Common myeloid progenitor, CD34-positive (primary cell): ENCODE results near the gene SLC2A9.

Experiments used
- CTCF ChIA-PET: fragments of 350-600 bp; sonication (Branson Sonifier 250); formaldehyde crosslinking; loops from one replicate; lab custom pipeline; 2021; ENCODE audit warnings: antibody characterized with exemption; lab: Charles Lee
- POLR2A ChIA-PET: fragments of 350-600 bp; sonication (Branson Sonifier 250); formaldehyde crosslinking; loops from one replicate; lab custom pipeline; 2021; ENCODE audit warnings: antibody characterized with exemption; lab: Charles Lee
- DNase-seq, 3 donors: peaks; one replicate each; pipeline versions ENCODE4 v3.0.0 to v3.0.0-alpha.2; 2013
- H3K27ac ChIP-seq, 2 experiments: 1 replicate in 1 of 2; 2 replicates in 1 of 2; pipeline ENCODE4 v1.7.0; 2013; ENCODE audit warnings: inconsistent platforms in 2 of 2, low read length in 2 of 2, mild to moderate bottlenecking in 2 of 2, low read depth in 1 of 2, moderate library complexity in 1 of 2; ENCODE audit not compliant: severe bottlenecking in 2 of 2, insufficient read depth in 1 of 2, poor library complexity in 1 of 2
- H3K27me3 ChIP-seq, 5 experiments: replicated peaks in 2 of 5; 1 replicate in 3 of 5; 2 replicates in 2 of 5; pipeline versions ENCODE4 v1.6.1 to v1.7.0; 2013; ENCODE audit warnings: low read length in 4 of 5, mild to moderate bottlenecking in 2 of 5, moderate library complexity in 2 of 5, inconsistent platforms in 1 of 5; ENCODE audit not compliant: insufficient read depth in 5 of 5, control insufficient read depth in 4 of 5
- H3K36me3 ChIP-seq, 4 experiments: 1 replicate in 2 of 4; 2 replicates in 2 of 4; pipeline versions ENCODE4 v1.6.1 to v1.7.0; 2013; ENCODE audit warnings: low read length in 3 of 4, control low read depth in 1 of 4, mild to moderate bottlenecking in 1 of 4; ENCODE audit not compliant: control insufficient read depth in 4 of 4, insufficient read depth in 4 of 4
- H3K4me1 ChIP-seq, 4 experiments: 1 replicate in 3 of 4; 2 replicates in 1 of 4; pipeline versions ENCODE4 v1.6.1 to v1.7.1; 2013; ENCODE audit warnings: low read length in 3 of 4, mild to moderate bottlenecking in 3 of 4, control low read depth in 1 of 4, inconsistent platforms in 1 of 4, moderate library complexity in 1 of 4; ENCODE audit not compliant: control insufficient read depth in 4 of 4, insufficient read depth in 4 of 4; ENCODE audit errors: control extremely low read depth in 1 of 4
- H3K4me3 ChIP-seq, 7 experiments: 1 replicate in 4 of 7; 2 replicates in 3 of 7; pipeline versions ENCODE4 v1.5.1 to v1.7.0; 2013; ENCODE audit warnings: mild to moderate bottlenecking in 7 of 7, low read length in 6 of 7, moderate library complexity in 6 of 7, inconsistent platforms in 2 of 7, low read depth in 2 of 7, control low read depth in 1 of 7; ENCODE audit not compliant: insufficient read depth in 4 of 7, control insufficient read depth in 1 of 7; ENCODE audit errors: extremely low read depth in 1 of 7
- H3K9me3 ChIP-seq, 5 experiments: 1 replicate in 4 of 5; 2 replicates in 1 of 5; pipeline versions ENCODE4 v1.6.1 to v1.7.1; 2013; ENCODE audit warnings: low read length in 4 of 5, mild to moderate bottlenecking in 2 of 5, inconsistent platforms in 1 of 5, low read depth in 1 of 5, moderate library complexity in 1 of 5; ENCODE audit not compliant: control insufficient read depth in 4 of 5, insufficient read depth in 2 of 5; ENCODE audit errors: control extremely low read depth in 1 of 5
- WGBS: methylation state at CpG from one replicate; pipeline ENCODE4 v1.1.5; 2013; ENCODE audit not compliant: insufficient coverage; 5-methylcytosine and 5-hydroxymethylcytosine counted together

Gene SLC2A9

GRCh38 chr4:9820343-9820742 is 201.0 kb downstream of the SLC2A9 start:
- Histone ChIP-seq H3K4me1 (peaks cover 0 to 7% (median 6%) of the 10 kb centered on the region in 4 experiments), H3K9me3 (peaks cover 0 to 7% (median 0%) of the 10 kb centered on the region in 5 experiments), H3K36me3 (no peaks in the 10 kb centered on the region), H3K27me3 (no peaks in the 10 kb centered on the region), H3K4me3 (no peak overlapping the region), H3K27ac (no peak overlapping the region)
- 0% methylated on average over 1 of the region's 5 CpGs for WGBS
- CTCF ChIA-PET = no interaction called here
- POLR2A ChIA-PET = no interaction called here
- DNase-seq = no peak

DNA sequence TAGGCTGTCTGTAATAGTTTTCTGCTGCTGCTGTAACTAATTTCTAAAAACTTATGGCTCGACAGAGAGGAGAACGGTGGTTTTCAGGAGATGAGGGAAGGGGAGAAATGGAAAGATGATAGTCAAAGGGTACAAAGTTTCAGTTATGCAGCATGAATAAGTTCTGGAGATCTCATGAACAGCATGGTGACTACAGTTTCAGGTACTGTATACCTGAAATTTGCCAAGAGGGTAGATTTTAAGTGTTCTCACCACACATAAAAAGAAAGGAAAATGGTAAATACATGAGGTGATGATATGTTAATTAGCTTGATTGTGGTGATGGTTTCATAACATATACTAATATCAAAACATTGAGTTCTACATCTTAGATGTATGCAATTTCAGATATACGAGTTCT is 205.0 kb downstream of the SLC2A9 start:
- Histone ChIP-seq H3K4me3 (no peak overlapping the region), H3K4me1 (peaks cover 0 to 2% (median 0%) of the 10 kb centered on the region in 4 experiments), H3K27ac (no peak overlapping the region), H3K9me3 (peaks cover 0 to 7% (median 0%) of the 10 kb centered on the region in 5 experiments), H3K27me3 (no peaks in the 10 kb centered on the region), H3K36me3 (no peaks in the 10 kb centered on the region)
- DNase-seq = no peak
- ChIA-PET CTCF (no interaction called here), POLR2A (no interaction called here)
- 100% methylated on average over 2 of the region's 3 CpGs for WGBS

DNA sequence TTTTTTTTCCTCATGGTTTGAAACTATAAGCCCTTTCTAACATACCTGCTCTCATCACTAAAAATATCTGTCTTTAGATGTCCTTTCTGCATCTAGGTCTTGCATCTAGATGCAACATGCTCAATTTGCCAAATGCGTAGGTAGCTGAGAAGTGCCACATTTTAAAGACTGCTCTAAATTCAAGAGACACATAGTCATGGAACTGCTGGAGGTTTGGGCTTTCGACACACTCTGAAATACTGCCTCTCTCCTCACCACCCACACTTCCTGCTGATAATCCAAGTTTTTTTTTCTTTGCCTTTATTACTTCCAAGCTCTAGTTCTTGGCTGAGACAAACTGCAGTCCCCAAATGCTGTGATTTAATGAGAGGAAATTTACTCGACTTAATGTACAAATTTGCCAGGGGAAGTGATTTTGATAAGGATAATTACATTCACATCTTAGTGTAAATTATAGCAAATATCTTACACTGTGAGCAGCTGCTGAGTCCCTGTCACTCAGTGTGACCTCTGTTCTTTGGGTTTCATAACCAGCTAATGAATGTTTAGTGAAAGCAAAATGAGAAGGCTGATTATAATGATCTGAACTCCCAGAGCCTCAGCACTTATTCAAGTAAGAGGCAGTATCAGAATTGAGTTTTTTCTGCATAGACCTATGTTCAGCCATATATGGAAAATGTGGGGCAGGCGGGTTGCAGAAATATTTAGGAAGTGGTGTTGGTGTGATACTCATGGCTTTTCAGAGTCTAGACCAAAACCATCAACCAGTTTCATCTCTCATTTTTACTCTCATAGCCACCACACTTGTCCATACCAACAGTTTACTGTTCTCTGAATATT is 208.6 kb downstream of the SLC2A9 start:
- WGBS = 100% methylated on average over 1 of the region's 4 CpGs
- Histone ChIP-seq H3K9me3 (no peaks in the 10 kb centered on the region), H3K27ac (no peak overlapping the region), H3K4me1 (peaks cover 0 to 2% (median 0%) of the 10 kb centered on the region in 4 experiments), H3K27me3 (no peaks in the 10 kb centered on the region), H3K4me3 (no peak overlapping the region), H3K36me3 (no peaks in the 10 kb centered on the region)
- ChIA-PET CTCF (no interaction called here), POLR2A (interaction anchor here (0.6 kb wide), 1 partner anchor 12 kb away, joined by 4 read pairs; no protein-coding TSS in a partner anchor)
- no peak for DNase-seq

DNA sequence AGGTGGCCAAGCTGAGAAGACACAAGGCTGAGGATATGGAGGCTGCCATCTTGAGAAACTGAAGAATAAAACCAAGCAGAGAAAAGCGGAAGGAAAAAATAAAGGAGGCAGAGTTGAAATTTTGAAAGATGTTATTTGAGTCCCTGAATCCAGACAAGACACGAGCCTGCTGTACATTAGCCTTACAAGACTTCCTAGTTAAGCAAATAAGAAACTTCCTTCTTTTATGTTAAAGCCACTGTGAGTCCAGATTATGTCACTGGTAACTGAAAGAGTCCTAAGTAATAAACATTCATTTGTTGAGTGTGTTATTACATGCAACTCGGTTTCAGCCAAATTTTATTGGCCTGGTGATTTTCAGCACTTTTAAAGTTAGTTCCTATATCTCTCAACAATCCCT is 209.5 kb downstream of the SLC2A9 start:
- ChIA-PET CTCF (no interaction called here), POLR2A (no interaction called here)
- H3K4me3 ChIP-seq = no peak overlapping the region
- no peaks in the 10 kb centered on the region for H3K27me3 ChIP-seq
- no peaks in the 10 kb centered on the region for H3K36me3 ChIP-seq
- H3K27ac ChIP-seq = no peak overlapping the region
- 100% methylated on average over 1 of the region's 3 CpGs for WGBS
- H3K4me1 ChIP-seq = peaks cover 0 to 2% (median 0%) of the 10 kb centered on the region in 4 experiments
- no peaks in the 10 kb centered on the region for H3K9me3 ChIP-seq
- DNase-seq = no peak

DNA sequence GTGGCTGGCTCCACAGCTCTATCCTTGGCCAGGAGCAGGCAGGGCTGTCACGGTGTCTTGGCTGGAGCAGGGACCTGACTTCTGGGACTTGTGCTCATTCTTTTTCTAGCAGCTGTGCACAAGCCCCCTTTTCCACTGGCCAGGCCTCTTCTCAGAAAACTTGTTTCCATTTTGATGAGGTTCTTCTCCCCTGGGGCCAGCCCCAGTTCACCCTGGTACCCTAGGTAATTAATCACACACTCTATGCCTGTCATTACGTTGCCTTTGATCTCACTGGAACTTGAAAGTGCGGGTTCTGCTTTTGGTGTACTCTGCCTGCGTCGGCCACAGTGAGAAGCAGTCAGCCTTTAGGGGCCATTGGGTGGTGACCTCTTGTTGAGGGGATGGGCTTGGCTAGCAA is 213.2 kb downstream of the SLC2A9 start:
- Histone ChIP-seq H3K4me3 (no peak overlapping the region), H3K36me3 (no peaks in the 10 kb centered on the region), H3K9me3 (no peaks in the 10 kb centered on the region), H3K4me1 (peaks cover 0 to 1% (median 0%) of the 10 kb centered on the region in 4 experiments), H3K27me3 (no peaks in the 10 kb centered on the region), H3K27ac (no peak overlapping the region)
- POLR2A ChIA-PET = no interaction called here
- no peak for DNase-seq
- WGBS = 86% methylated on average over 1 of the region's 5 CpGs
- CTCF ChIA-PET = no interaction called here

GRCh38 chr4:9804918-9805317 is 216.4 kb downstream of the SLC2A9 start:
- no peak for DNase-seq
- 90% methylated on average over 5 of the region's 5 CpGs for WGBS
- no peak overlapping the region for H3K27ac ChIP-seq
- POLR2A ChIA-PET = no interaction called here
- CTCF ChIA-PET = no interaction called here
- no peak overlapping the region for H3K4me3 ChIP-seq
- no peaks in the 10 kb centered on the region for H3K36me3 ChIP-seq
- no peaks in the 10 kb centered on the region for H3K4me1 ChIP-seq
- H3K9me3 ChIP-seq = no peaks in the 10 kb centered on the region
- H3K27me3 ChIP-seq = peaks cover 0 to 4% (median 0%) of the 10 kb centered on the region in 5 experiments

- no peak for DNase-seq
- Histone ChIP-seq H3K27ac (no peak overlapping the region), H3K4me3 (no peak overlapping the region), H3K4me1 (no peaks in the 10 kb centered on the region), H3K27me3 (peaks cover 0 to 6% (median 0%) of the 10 kb centered on the region in 5 experiments), H3K36me3 (no peaks in the 10 kb centered on the region), H3K9me3 (no peaks in the 10 kb centered on the region)
- 100% methylated on average over 2 of the region's 4 CpGs for WGBS
- POLR2A ChIA-PET = interaction anchor here (0.7 kb wide), 1 partner anchor 12 kb away, joined by 4 read pairs; no protein-coding TSS in a partner anchor
- CTCF ChIA-PET = no interaction called here
These were observed 220.4 kb downstream of the SLC2A9 start for GRCh38 chr4:9800848-9801247.
